ENCODE measurements around the gene DNAJA3.

Gene DNAJA3

DNA sequence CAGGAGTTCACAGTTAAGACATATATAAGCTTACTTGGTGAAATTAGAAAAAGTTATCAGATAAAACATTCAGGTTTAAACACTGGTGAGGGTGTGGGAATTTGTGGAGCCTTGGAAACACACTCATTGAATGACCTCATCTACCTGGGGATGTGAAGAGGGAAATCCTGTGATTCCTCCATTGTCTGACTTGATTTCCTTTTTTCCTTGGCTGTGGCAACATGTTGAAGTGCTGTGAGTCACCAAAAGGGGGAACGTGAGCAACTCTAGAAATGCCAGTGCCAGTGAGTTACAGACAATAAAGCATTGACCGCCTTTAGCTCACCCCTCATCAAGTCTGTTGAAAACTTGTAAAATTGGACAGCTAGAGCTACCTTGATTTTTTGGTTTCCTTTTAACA is 52.3 kb downstream of the DNAJA3 start:
- DNase-seq (ENCODE audit: extremely low read depth, low read depth): no peak
- peak overlapping the region; percentile 85; the same call in 1 of the 2 replicates for H3K4me3 ChIP-seq (replicated peaks; ENCODE audit: low read depth, low read length)
- TF ChIP-seq, protein P1, sequence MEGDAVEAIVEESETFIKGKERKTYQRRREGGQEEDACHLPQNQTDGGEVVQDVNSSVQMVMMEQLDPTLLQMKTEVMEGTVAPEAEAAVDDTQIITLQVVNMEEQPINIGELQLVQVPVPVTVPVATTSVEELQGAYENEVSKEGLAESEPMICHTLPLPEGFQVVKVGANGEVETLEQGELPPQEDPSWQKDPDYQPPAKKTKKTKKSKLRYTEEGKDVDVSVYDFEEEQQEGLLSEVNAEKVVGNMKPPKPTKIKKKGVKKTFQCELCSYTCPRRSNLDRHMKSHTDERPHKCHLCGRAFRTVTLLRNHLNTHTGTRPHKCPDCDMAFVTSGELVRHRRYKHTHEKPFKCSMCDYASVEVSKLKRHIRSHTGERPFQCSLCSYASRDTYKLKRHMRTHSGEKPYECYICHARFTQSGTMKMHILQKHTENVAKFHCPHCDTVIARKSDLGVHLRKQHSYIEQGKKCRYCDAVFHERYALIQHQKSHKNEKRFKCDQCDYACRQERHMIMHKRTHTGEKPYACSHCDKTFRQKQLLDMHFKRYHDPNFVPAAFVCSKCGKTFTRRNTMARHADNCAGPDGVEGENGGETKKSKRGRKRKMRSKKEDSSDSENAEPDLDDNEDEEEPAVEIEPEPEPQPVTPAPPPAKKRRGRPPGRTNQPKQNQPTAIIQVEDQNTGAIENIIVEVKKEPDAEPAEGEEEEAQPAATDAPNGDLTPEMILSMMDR (IDR thresholded peaks at IDR 0.05; ENCODE audit: low read depth, low read length, missing control alignments): peak; percentile 17

GRCh38 chr16:4481526-4481925 is 55.9 kb downstream of the DNAJA3 start:
- no peak for DNase-seq (ENCODE audit: extremely low read depth, low read depth)
- H3K4me3 ChIP-seq (replicated peaks; ENCODE audit: low read depth, low read length): no peak overlapping the region
- TF ChIP-seq, protein P1 (IDR thresholded peaks at IDR 0.05; ENCODE audit: low read depth, low read length, missing control alignments): no peak

- no peak for DNase-seq (ENCODE audit: extremely low read depth, low read depth)
- no peak overlapping the region for H3K4me3 ChIP-seq (replicated peaks; ENCODE audit: low read depth, low read length)
- TF ChIP-seq, protein P1 (IDR thresholded peaks at IDR 0.05; ENCODE audit: low read depth, low read length, missing control alignments): no peak
Measured at GRCh38 chr16:4481963-4482362, 56.3 kb downstream of the DNAJA3 start.

GRCh38 chr16:4486126-4486893 is 60.6 kb downstream of the DNAJA3 start:
- DNase-seq (ENCODE audit: extremely low read depth, low read depth): no peak
- H3K4me3 ChIP-seq (replicated peaks; ENCODE audit: low read depth, low read length): no peak overlapping the region
- TF ChIP-seq, protein P1 (IDR thresholded peaks at IDR 0.05; ENCODE audit: low read depth, low read length, missing control alignments): no peak

DNA sequence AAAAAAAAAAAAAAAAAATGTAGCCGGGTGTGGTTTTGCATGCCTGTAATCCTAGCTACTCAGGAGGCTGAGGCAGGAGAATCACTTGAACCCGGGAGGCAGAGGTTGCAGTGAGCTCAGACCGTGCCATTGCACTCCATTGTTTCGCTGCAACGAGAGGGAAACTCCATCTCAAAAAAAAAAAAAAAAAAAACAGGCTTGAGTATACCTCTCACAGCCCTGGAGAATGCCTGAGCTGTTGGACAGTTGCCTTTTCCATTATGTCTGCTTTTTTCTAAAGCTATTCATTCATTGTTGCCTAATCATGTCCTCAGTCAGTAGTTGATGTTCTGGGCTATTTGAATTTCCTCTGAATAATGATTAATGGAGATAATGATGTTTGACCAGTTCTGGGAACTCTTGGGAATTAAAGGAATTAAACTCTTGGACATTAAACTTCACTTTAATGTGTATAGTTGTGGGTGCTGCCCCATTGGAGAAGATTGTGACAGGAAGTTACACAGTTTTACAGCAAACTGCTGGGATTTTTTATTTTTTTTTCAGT is 62.4 kb downstream of the DNAJA3 start:
- TF ChIP-seq, protein P1 (IDR thresholded peaks at IDR 0.05; ENCODE audit: low read depth, low read length, missing control alignments): no peak
- H3K4me3 ChIP-seq (replicated peaks; ENCODE audit: low read depth, low read length): no peak overlapping the region
- no peak for DNase-seq (ENCODE audit: extremely low read depth, low read depth)

- no peak for DNase-seq (ENCODE audit: extremely low read depth, low read depth)
- TF ChIP-seq, protein P1 (IDR thresholded peaks at IDR 0.05; ENCODE audit: low read depth, low read length, missing control alignments): no peak
- no peak overlapping the region for H3K4me3 ChIP-seq (replicated peaks; ENCODE audit: low read depth, low read length)
Measured at GRCh38 chr16:4488499-4488967, 62.9 kb downstream of the DNAJA3 start.

Measured in HFF-Myc (cell line).